GM12878 (cell line): ENCODE results near the gene DRD2. TPM values are rescaled to one million over a fixed set of nuclear protein-coding genes. Genes with fewer than 3 reads are reported as not detected.

Source experiments
- ATAC-seq: fragments of 200-7000 bp; cut with Tn5 transposase; 3 replicates; pipeline ENCODE4 v1.9.1; 2020; ENCODE audit warnings: mild to moderate bottlenecking, moderate library complexity
- BruUV-seq: library from RNA; stranded (reverse); fragments of 400-500 nt; replicated peaks from 2 replicates; lab custom pipeline; 2021; lab: Mats Ljungman, UMichigan
- CTCF ChIA-PET: fragments of 300-600 bp; sonication (Branson Sonifier 250); formaldehyde crosslinking; extraction: SDS; loops from one replicate; lab custom pipeline; 2021; ENCODE audit warnings: inconsistent platforms; lab: Yijun Ruan, JAX
- POLR2A ChIA-PET: fragments of 350-600 bp; formaldehyde crosslinking; extraction: SDS; loops from one replicate; lab custom pipeline; 2021; ENCODE audit warnings: inconsistent platforms; lab: Charles Lee
- RAD21 ChIA-PET: fragments of 300-600 bp; sonication (Branson Sonifier 250); formaldehyde crosslinking; loops from one replicate; lab custom pipeline; 2023; ENCODE audit warnings: antibody characterized with exemption; ENCODE audit not compliant: unreplicated experiment; lab: Charles Lee
- SMC1A ChIA-PET: fragments of 300-600 bp; sonication (Branson Sonifier 250); formaldehyde crosslinking; loops from one replicate; lab custom pipeline; 2023; ENCODE audit not compliant: unreplicated experiment, uncharacterized antibody; lab: Charles Lee
- DNase-seq: peaks from one replicate; pipeline ENCODE4 v3.0.0-alpha.2; 2011; ENCODE audit warnings: low read depth, low spot score
- FAIRE-seq: peaks from 3 replicates; lab custom pipeline; 2011; peaks lifted over from hg19 to GRCh38; lab: Jason Lieb, UNC
- H2AFZ ChIP-seq: 2 replicates; pipeline ENCODE4 v1.6.0; 2011; ENCODE audit warnings: low read depth, low read length, control low read depth; ENCODE audit not compliant: control insufficient read depth
- H3K27ac ChIP-seq: 2 replicates; pipeline ENCODE4 v1.5.1; 2011; ENCODE audit warnings: control low read depth; ENCODE audit not compliant: control insufficient read depth, insufficient read depth
- H3K27me3 ChIP-seq, 2 experiments: replicated peaks in 1 of 2; 2 replicates each; pipeline versions ENCODE4 v1.6.0 to v1.6.1; 2011; ENCODE audit warnings: low read length in 1 of 2; ENCODE audit not compliant: control insufficient read depth in 2 of 2, insufficient read depth in 2 of 2
- H3K36me3 ChIP-seq, 2 experiments: 2 replicates each; pipeline ENCODE4 v1.5.1; 2011; ENCODE audit warnings: low read length in 1 of 2; ENCODE audit not compliant: control insufficient read depth in 2 of 2, insufficient read depth in 2 of 2
- H3K4me1 ChIP-seq: 2 replicates; pipeline ENCODE4 v1.6.1; 2011; ENCODE audit warnings: mild to moderate bottlenecking, low read length, moderate library complexity, mixed read lengths; ENCODE audit not compliant: control insufficient read depth, insufficient read depth
- H3K4me2 ChIP-seq: 2 replicates; pipeline ENCODE4 v1.6.0; 2011; ENCODE audit warnings: control low read depth; ENCODE audit not compliant: control insufficient read depth, insufficient read depth
- H3K4me3 ChIP-seq: fragments of 200-600 bp; sonication (generic); 2 replicates; pipeline ENCODE4 v1.5.1; 2016
- H3K79me2 ChIP-seq: 2 replicates; pipeline ENCODE4 v1.6.0; 2011; ENCODE audit warnings: low read length; ENCODE audit not compliant: control insufficient read depth, insufficient read depth
- H3K9ac ChIP-seq: 2 replicates; pipeline ENCODE4 v1.8.0; 2011; ENCODE audit warnings: low read length, control low read depth, mixed read lengths; ENCODE audit not compliant: control insufficient read depth, insufficient read depth
- H3K9me3 ChIP-seq: replicated peaks from 3 replicates; pipeline ENCODE4 v1.5.1; 2011; ENCODE audit warnings: mild to moderate bottlenecking, low read length; ENCODE audit not compliant: control insufficient read depth, insufficient read depth
- H4K20me1 ChIP-seq: 2 replicates; pipeline ENCODE4 v1.6.0; 2011; ENCODE audit not compliant: control insufficient read depth, insufficient read depth
- CBX3 ChIP-seq: fragments of 200-600 bp; sonication (generic); IDR thresholded peaks from 2 replicates; pipeline ENCODE4 v1.6.1; 2016; ENCODE audit warnings: low read depth, borderline replicate concordance
- EZH2 ChIP-seq: IDR thresholded peaks from 2 replicates; pipeline ENCODE4 v1.6.1; 2012; ENCODE audit warnings: low read depth, mild to moderate bottlenecking, control low read depth, inconsistent platforms, low read length, borderline replicate concordance; ENCODE audit not compliant: control insufficient read depth
- FOS ChIP-seq: IDR thresholded peaks from 3 replicates; pipeline ENCODE4 v1.6.1; 2011; ENCODE audit warnings: borderline replicate concordance; ENCODE audit not compliant: insufficient read length; ENCODE audit errors: extremely low read depth
- HCFC1 ChIP-seq: fragments of 150-350 bp; IDR thresholded peaks from 2 replicates; pipeline ENCODE4 v1.6.1; 2014; ENCODE audit warnings: low read length
- NFYB ChIP-seq: IDR thresholded peaks from 2 replicates; pipeline ENCODE4 v1.6.1; 2011; ENCODE audit warnings: low read depth, mild to moderate bottlenecking, low read length, improper control_type of control experiment, moderate library complexity; ENCODE audit not compliant: insufficient read depth
- NKRF ChIP-seq: fragments of 450-650 bp; conservative IDR thresholded peaks from 2 replicates; pipeline ENCODE4 v1.6.1; 2017; ENCODE audit warnings: mild to moderate bottlenecking, moderate library complexity
- RELA ChIP-seq: fragments of 450-650 bp; IDR thresholded peaks from 2 replicates; pipeline ENCODE4 v1.8.0; 2014; ENCODE audit warnings: borderline replicate concordance; ENCODE audit not compliant: partially characterized antibody
- SRF ChIP-seq, 2 experiments: IDR thresholded peaks; 2 replicates each; pipeline ENCODE4 v1.6.1; 2011; ENCODE audit warnings: low read depth in 2 of 2, low read length in 2 of 2, mild to moderate bottlenecking in 1 of 2, moderate library complexity in 1 of 2
- USF2 ChIP-seq: IDR thresholded peaks from 2 replicates; pipeline ENCODE4 v1.6.1; 2011; ENCODE audit warnings: low read depth, low read length, improper control_type of control experiment, borderline replicate concordance
- ZNF24 ChIP-seq: fragments of 450-650 bp; IDR thresholded peaks from 2 replicates; pipeline ENCODE4 v1.6.1; 2017; ENCODE audit warnings: antibody characterized with exemption, mild to moderate bottlenecking
- WGBS: methylation state at CpG from one replicate; pipeline ENCODE4 v1.1.6; 2016; ENCODE audit warnings: low lambda C conversion rate; ENCODE audit not compliant: insufficient replicate concordance, insufficient coverage; ENCODE audit errors: missing lambda C conversion rate; 5-methylcytosine and 5-hydroxymethylcytosine counted together
- in situ Hi-C: fragments of 300-500 bp; cut with MboI; formaldehyde crosslinking; loops from 9 replicates; pipeline ENCODE4 v1.14.3; 2018; ENCODE audit warnings: mixed read lengths
- intact Hi-C: fragments of 100-400 bp; cut with micrococcal nuclease; formaldehyde crosslinking; loops from one replicate; pipeline ENCODE4 v1.14.2; 2022; ENCODE audit not compliant: unreplicated experiment
- polyA plus RNA-seq, 11 experiments: library from polyadenylated mRNA; depleted of rRNA in 4 of 11; unstranded in 6 of 11; stranded (reverse) in 5 of 11; fragments of >200 nt; fragmentation: Nextera tagmentation in 4 of 11; fragmentation: Illumina TruSeq in 1 of 11; extraction: Ambion mirVana in 4 of 11; extraction: Trizol in 1 of 11; gene quantifications; 1 replicate in 1 of 11; 2 replicates in 10 of 11; pipeline versions ENCODE4 v1.2.1 to v1.2.3, GENCODE V29; 2011 to 2016; ENCODE audit warnings: inconsistent platforms in 2 of 11, missing spikeins in 2 of 11, low read depth in 1 of 11
- total RNA-seq, 4 experiments: library from RNA; depleted of rRNA in 3 of 4; stranded (reverse); fragments of >200 nt in 3 of 4; fragmentation: Illumina TruSeq in 1 of 4; extraction: Trizol in 1 of 4; gene quantifications; 2 replicates each; pipeline versions ENCODE4 v1.2.1 to v1.2.3, GENCODE V29; 2013 to 2021
- TF ChIP-seq, protein P1 (sequence below): fragments of 150-350 bp; IDR thresholded peaks from 2 replicates; pipeline ENCODE4 v1.6.1; 2014; ENCODE audit warnings: mild to moderate bottlenecking, low read depth, low read length
- TF ChIP-seq, protein P2 (sequence below): fragments of 450-650 bp; IDR thresholded peaks from 2 replicates; pipeline ENCODE4 v1.6.1; 2017; ENCODE audit warnings: mild to moderate bottlenecking

The DRD2 gene
- total and polyA plus RNA-seq, 10 of the 15 experiments (the other 5 are each of a cell fraction or from before 2014, with no cell fraction given) = not detected

GRCh38 chr11:113484223-113484622 lies 9.0 kb upstream of the DRD2 start:
- no TSS peak for BruUV-seq
- WGBS = 6% methylated on average over 2 of the region's 2 CpGs
- no peaks in the 10 kb centered on the region for H3K4me1 ChIP-seq
- no peak for ATAC-seq
- no peak overlapping the region for H3K27ac ChIP-seq
- H3K79me2 ChIP-seq = no peaks in the 10 kb centered on the region
- no peak overlapping the region for H3K4me2 ChIP-seq
- POLR2A ChIA-PET = no interaction called here
- H4K20me1 ChIP-seq = no peaks in the 10 kb centered on the region
- no peak overlapping the region for H2AFZ ChIP-seq
- H3K9me3 ChIP-seq = no peaks in the 10 kb centered on the region
- CTCF ChIA-PET = no interaction called here
- RAD21 ChIA-PET = no interaction called here
- TF ChIP-seq NKRF (no peak), RELA (no peak), FOS (no peak), USF2 (no peak), HCFC1 (no peak), EZH2 (no peak), CBX3 (no peak), ZNF24 (no peak), NFYB (no peak), SRF (IDR thresholded peaks at IDR 0.05; ENCODE audit: low read depth in 2 of 2, low read length in 2 of 2) (no peak)
- TF ChIP-seq, protein P1, sequence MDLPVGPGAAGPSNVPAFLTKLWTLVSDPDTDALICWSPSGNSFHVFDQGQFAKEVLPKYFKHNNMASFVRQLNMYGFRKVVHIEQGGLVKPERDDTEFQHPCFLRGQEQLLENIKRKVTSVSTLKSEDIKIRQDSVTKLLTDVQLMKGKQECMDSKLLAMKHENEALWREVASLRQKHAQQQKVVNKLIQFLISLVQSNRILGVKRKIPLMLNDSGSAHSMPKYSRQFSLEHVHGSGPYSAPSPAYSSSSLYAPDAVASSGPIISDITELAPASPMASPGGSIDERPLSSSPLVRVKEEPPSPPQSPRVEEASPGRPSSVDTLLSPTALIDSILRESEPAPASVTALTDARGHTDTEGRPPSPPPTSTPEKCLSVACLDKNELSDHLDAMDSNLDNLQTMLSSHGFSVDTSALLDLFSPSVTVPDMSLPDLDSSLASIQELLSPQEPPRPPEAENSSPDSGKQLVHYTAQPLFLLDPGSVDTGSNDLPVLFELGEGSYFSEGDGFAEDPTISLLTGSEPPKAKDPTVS = no peak
- TF ChIP-seq, protein P2, sequence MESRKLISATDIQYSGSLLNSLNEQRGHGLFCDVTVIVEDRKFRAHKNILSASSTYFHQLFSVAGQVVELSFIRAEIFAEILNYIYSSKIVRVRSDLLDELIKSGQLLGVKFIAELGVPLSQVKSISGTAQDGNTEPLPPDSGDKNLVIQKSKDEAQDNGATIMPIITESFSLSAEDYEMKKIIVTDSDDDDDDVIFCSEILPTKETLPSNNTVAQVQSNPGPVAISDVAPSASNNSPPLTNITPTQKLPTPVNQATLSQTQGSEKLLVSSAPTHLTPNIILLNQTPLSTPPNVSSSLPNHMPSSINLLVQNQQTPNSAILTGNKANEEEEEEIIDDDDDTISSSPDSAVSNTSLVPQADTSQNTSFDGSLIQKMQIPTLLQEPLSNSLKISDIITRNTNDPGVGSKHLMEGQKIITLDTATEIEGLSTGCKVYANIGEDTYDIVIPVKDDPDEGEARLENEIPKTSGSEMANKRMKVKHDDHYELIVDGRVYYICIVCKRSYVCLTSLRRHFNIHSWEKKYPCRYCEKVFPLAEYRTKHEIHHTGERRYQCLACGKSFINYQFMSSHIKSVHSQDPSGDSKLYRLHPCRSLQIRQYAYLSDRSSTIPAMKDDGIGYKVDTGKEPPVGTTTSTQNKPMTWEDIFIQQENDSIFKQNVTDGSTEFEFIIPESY = no peak
- TF ChIP-seq, all 136 proteins: peak for 0
- Histone ChIP-seq H3K4me3 (no peak overlapping the region), H3K9ac (no peak overlapping the region), H3K36me3 (no peaks in the 10 kb centered on the region), H3K27me3 (no peaks in the 10 kb centered on the region; a peak in 2 of 4 replicates)
- intact Hi-C loops = no loop called here
- DNase-seq = no peak
- SMC1A ChIA-PET = no interaction called here
- no peak for FAIRE-seq
- in situ Hi-C loops = no loop called here
